SU-DHL-6 (cell line): ENCODE measurements around the gene ZNF800.

Experiments used
- H2AFZ ChIP-seq: fragments of 200-600 bp; sonication (generic); 2 replicates; pipeline ENCODE4 v1.6.1; 2014; ENCODE audit warnings: low read depth, mild to moderate bottlenecking, moderate library complexity, mixed read lengths, antibody characterized with exemption, low read length; ENCODE audit not compliant: severe bottlenecking
- H3F3A ChIP-seq: fragments of 200-600 bp; shearing (Covaris generic); 2 replicates; pipeline ENCODE4 v1.6.0; 2016; ENCODE audit warnings: antibody characterized with exemption, mild to moderate bottlenecking; ENCODE audit not compliant: insufficient read depth
- H3K27ac ChIP-seq: fragments of 200-600 bp; sonication (generic); 2 replicates; pipeline ENCODE4 v1.5.1; 2016; ENCODE audit warnings: low read depth, mild to moderate bottlenecking, low read length, moderate library complexity, mixed read lengths
- H3K27me3 ChIP-seq: fragments of 200-600 bp; sonication (generic), shearing (Covaris generic); 2 replicates; pipeline ENCODE4 v1.6.0; 2014; ENCODE audit warnings: mild to moderate bottlenecking, low read length
- H3K36me3 ChIP-seq: fragments of 200-600 bp; sonication (generic); 2 replicates; pipeline ENCODE4 v1.6.1; 2014; ENCODE audit warnings: mild to moderate bottlenecking, low read length, mixed read lengths
- H3K4me2 ChIP-seq: fragments of 300-600, 200-600 bp; shearing (Covaris generic), sonication (generic); 2 replicates; pipeline ENCODE4 v1.6.0; 2014; ENCODE audit warnings: low read length, low read depth, mild to moderate bottlenecking; ENCODE audit not compliant: poor library complexity, severe bottlenecking
- H3K4me3 ChIP-seq: fragments of 200-600 bp; sonication (generic); 2 replicates; pipeline ENCODE4 v1.5.1; 2014; ENCODE audit warnings: antibody characterized with exemption, low read length, mild to moderate bottlenecking, mixed read lengths; ENCODE audit not compliant: insufficient read depth, poor library complexity, severe bottlenecking
- H3K79me2 ChIP-seq: fragments of 200-600 bp; sonication (generic); 2 replicates; pipeline ENCODE4 v1.6.1; 2014; ENCODE audit warnings: mild to moderate bottlenecking, low read length, moderate library complexity; ENCODE audit not compliant: insufficient read depth
- H3K9ac ChIP-seq: fragments of 200-600 bp; sonication (generic); 2 replicates; pipeline ENCODE4 v1.7.0; 2014; ENCODE audit warnings: mild to moderate bottlenecking, low read length
- H3K9me2 ChIP-seq: fragments of 200-600 bp; sonication (generic); replicated peaks from 2 replicates; pipeline ENCODE4 v1.6.1; 2014; ENCODE audit warnings: low read length; ENCODE audit not compliant: insufficient read depth
- H3K9me3 ChIP-seq: fragments of 200-600 bp; sonication (generic); 2 replicates; pipeline ENCODE4 v1.6.1; 2014; ENCODE audit warnings: low read length, mixed read lengths; ENCODE audit not compliant: insufficient read depth
- H4K20me1 ChIP-seq: fragments of 200-600 bp; sonication (generic); 2 replicates; pipeline ENCODE4 v1.6.1; 2014; ENCODE audit warnings: low read depth, mild to moderate bottlenecking, antibody characterized with exemption, low read length, moderate library complexity, mixed read lengths
- EZH2phosphoT487 ChIP-seq: fragments of 200-600 bp; sonication (generic), shearing (Covaris generic); conservative IDR thresholded peaks from 2 replicates; pipeline ENCODE4 v1.6.1; 2018; ENCODE audit warnings: mild to moderate bottlenecking, antibody characterized with exemption, low read length, moderate library complexity, mixed read lengths
- TF ChIP-seq, protein P1 (sequence below): fragments of 200-600 bp; sonication (generic); IDR thresholded peaks from one replicate; pipeline ENCODE4 v1.5.1; 2017; ENCODE audit warnings: antibody characterized with exemption, mild to moderate bottlenecking, low read length, moderate library complexity; ENCODE audit not compliant: insufficient read depth, poor library complexity, severe bottlenecking

Gene ZNF800

DNA sequence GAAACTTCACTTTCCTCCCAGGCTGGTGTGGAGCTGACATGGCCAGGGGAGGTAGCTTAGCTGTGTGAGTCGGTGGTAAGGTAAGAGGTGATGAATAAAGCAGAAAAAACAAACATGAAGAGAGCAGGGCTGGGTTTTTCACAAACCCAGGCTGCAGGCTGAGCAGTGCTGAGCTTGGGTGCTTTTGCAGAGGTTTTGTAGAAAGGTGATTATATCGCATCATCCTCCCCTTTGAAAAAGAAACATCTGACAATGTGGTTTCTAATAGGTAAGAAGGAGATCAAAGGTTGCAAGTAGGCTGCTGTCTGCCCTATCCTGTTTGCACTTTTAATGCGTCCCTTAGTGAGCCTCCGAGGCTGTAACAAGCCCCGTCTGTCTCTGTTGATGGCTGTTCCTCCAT lies 70.2 kb downstream of the ZNF800 start:
- Histone ChIP-seq H2AFZ (no peak overlapping the region), H3K27ac (no peak overlapping the region), H3K36me3 (no peaks in the 10 kb centered on the region), H3K9me2 (no peaks in the 10 kb centered on the region), H3F3A (no peaks in the 10 kb centered on the region), H3K9ac (no peak overlapping the region), H3K4me2 (no peak overlapping the region), H3K79me2 (no peaks in the 10 kb centered on the region), H3K4me3 (no peak overlapping the region), H3K9me3 (no peaks in the 10 kb centered on the region), H4K20me1 (no peaks in the 10 kb centered on the region), H3K27me3 (no peaks in the 10 kb centered on the region)
- TF ChIP-seq EZH2phosphoT487, result no peak
- TF ChIP-seq, protein P1, sequence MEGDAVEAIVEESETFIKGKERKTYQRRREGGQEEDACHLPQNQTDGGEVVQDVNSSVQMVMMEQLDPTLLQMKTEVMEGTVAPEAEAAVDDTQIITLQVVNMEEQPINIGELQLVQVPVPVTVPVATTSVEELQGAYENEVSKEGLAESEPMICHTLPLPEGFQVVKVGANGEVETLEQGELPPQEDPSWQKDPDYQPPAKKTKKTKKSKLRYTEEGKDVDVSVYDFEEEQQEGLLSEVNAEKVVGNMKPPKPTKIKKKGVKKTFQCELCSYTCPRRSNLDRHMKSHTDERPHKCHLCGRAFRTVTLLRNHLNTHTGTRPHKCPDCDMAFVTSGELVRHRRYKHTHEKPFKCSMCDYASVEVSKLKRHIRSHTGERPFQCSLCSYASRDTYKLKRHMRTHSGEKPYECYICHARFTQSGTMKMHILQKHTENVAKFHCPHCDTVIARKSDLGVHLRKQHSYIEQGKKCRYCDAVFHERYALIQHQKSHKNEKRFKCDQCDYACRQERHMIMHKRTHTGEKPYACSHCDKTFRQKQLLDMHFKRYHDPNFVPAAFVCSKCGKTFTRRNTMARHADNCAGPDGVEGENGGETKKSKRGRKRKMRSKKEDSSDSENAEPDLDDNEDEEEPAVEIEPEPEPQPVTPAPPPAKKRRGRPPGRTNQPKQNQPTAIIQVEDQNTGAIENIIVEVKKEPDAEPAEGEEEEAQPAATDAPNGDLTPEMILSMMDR, result no peak

DNA sequence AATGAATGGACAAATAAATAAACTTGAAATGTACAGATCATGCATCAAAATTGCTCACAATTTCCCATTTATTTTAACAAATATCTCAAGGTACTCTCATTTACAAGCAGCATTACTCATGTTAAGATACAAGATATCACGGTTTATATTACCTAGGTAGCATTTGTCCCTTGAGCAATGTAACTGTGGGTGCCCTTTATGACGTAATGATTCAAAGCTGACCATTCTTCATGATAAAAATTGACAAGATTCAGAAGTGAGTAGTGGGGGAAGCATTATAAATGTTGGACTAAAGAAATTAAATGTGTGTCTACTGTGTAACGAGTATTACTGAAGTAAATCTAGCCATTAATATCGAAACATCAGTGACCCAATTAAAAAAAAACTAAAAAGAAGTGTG lies 71.5 kb downstream of the ZNF800 start:
- no peaks in the 10 kb centered on the region for H3F3A ChIP-seq
- TF ChIP-seq, protein P1, result no peak
- TF ChIP-seq EZH2phosphoT487, result no peak
- no peaks in the 10 kb centered on the region for H3K9me2 ChIP-seq
- no peak overlapping the region for H2AFZ ChIP-seq
- no peak overlapping the region for H3K4me2 ChIP-seq
- no peak overlapping the region for H3K27ac ChIP-seq
- no peaks in the 10 kb centered on the region for H4K20me1 ChIP-seq
- no peaks in the 10 kb centered on the region for H3K27me3 ChIP-seq
- no peaks in the 10 kb centered on the region for H3K79me2 ChIP-seq
- H3K4me3 ChIP-seq, result no peak overlapping the region
- no peak overlapping the region for H3K9ac ChIP-seq
- no peaks in the 10 kb centered on the region for H3K9me3 ChIP-seq
- H3K36me3 ChIP-seq, result no peaks in the 10 kb centered on the region
